Measurements from ENCODE around the gene MRPS15. TPM values are rescaled to one million over a fixed set of nuclear protein-coding genes. Genes with fewer than 3 reads are reported as not detected.
"Not testable (repeated sequence)": the region's sequence is repeated elsewhere in the genome, so short reads cannot be mapped to it uniquely, and the experiment has no call there.

Gene MRPS15
- total RNA-seq = 10 to 100 TPM; 45.6 to 85.9 (median 56.3) TPM

- WGBS, 2 donors = 0% methylated on average over 44 to 58 of the region's 65 CpGs
- intact Hi-C loops (cut with DNase I) = no loop called here
- Histone ChIP-seq H3K27ac (peak within 1 kb of the TSS; percentile 79 to 98 (median 92)), H3K4me1 (peaks cover 17 to 21% of the 10 kb centered on the region in 2 donors), H3K27me3 (no peaks in the 10 kb centered on the region), H3K36me3 (peaks cover 15 to 19% of the 10 kb centered on the region in 2 donors), H3K4me3 (replicated peaks in 1 of 3) (peak within 1 kb of the TSS; percentile 24 to 81 (median 45)), H3K9me3 (no peaks in the 10 kb centered on the region)
- TF ChIP-seq POLR2A (IDR thresholded peaks at IDR 0.05) = peak; percentile 61 to 95
- TF ChIP-seq CTCF (IDR thresholded peaks at IDR 0.05) = no peak
- DNase-seq = peak; percentile 96 to 98
These were observed at the start of gene MRPS15 for GRCh38 chr1:36463803-36464604. MRPS15 (minus strand) TSS chr1:36464384; CDS start chr1:36464275, 109 bp downstream.

GRCh38 chr1:36512842-36513241 is 48.7 kb upstream of the MRPS15 start:
- intact Hi-C loops (cut with DNase I) = no loop called here
- Histone ChIP-seq H3K9me3 (no peaks in the 10 kb centered on the region), H3K27ac (no peak overlapping the region), H3K36me3 (no peaks in the 10 kb centered on the region), H3K4me3 (replicated peaks in 1 of 3) (no peak overlapping the region), H3K27me3 (no peaks in the 10 kb centered on the region), H3K4me1 (no peaks in the 10 kb centered on the region)
- no peak for DNase-seq
- 83 to 92% methylated on average over 1 of the region's 1 CpG for WGBS, 2 donors
- no peak for TF ChIP-seq CTCF (IDR thresholded peaks at IDR 0.05)
- no peak for TF ChIP-seq POLR2A (IDR thresholded peaks at IDR 0.05)

GRCh38 chr1:36511804-36512798 is 47.9 kb upstream of the MRPS15 start:
- no peaks in the 10 kb centered on the region for H3K4me1 ChIP-seq
- no peaks in the 10 kb centered on the region for H3K9me3 ChIP-seq
- no peak for TF ChIP-seq POLR2A (IDR thresholded peaks at IDR 0.05)
- TF ChIP-seq CTCF (IDR thresholded peaks at IDR 0.05) = no peak
- H3K4me3 ChIP-seq (replicated peaks in 1 of 3) = no peak overlapping the region
- WGBS, 2 donors = 77 to 83% methylated on average over 13 to 15 of the region's 15 CpGs
- H3K27me3 ChIP-seq = no peaks in the 10 kb centered on the region
- no peaks in the 10 kb centered on the region for H3K36me3 ChIP-seq
- no peak for DNase-seq
- intact Hi-C loops (cut with DNase I) = no loop called here
- H3K27ac ChIP-seq = no peak overlapping the region

GRCh38 chr1:36511220-36511619 is 47.0 kb upstream of the MRPS15 start:
- H3K9me3 ChIP-seq; H3K27me3 ChIP-seq; DNase-seq; H3K27ac ChIP-seq; H3K36me3 ChIP-seq; H3K4me3 ChIP-seq (replicated peaks in 1 of 3); intact Hi-C loops (cut with DNase I); H3K4me1 ChIP-seq: not testable (repeated sequence)
- 83 to 92% methylated on average over 2 of the region's 2 CpGs for WGBS, 2 donors

GRCh38 chr1:36510418-36510817 is 46.2 kb upstream of the MRPS15 start:
- Histone ChIP-seq H3K9me3 (no peaks in the 10 kb centered on the region), H3K27me3 (no peaks in the 10 kb centered on the region), H3K4me3 (replicated peaks in 1 of 3) (no peak overlapping the region), H3K4me1 (no peaks in the 10 kb centered on the region), H3K27ac (no peak overlapping the region), H3K36me3 (no peaks in the 10 kb centered on the region)
- intact Hi-C loops (cut with DNase I) = no loop called here
- no peak for DNase-seq
- no peak for TF ChIP-seq CTCF (IDR thresholded peaks at IDR 0.05)
- no peak for TF ChIP-seq POLR2A (IDR thresholded peaks at IDR 0.05)
- 55 to 59% methylated on average over 7 of the region's 7 CpGs for WGBS, 2 donors
